Activated T-cell treated with anti-CD3 and anti-CD28 coated beads, Interleukin-2, amount 50 U/mL, for 1 hour (primary cell): ENCODE data around the gene PCDHGB3.

Source experiments
- DNase-seq: peaks from one replicate; pipeline ENCODE4 v3.0.0-alpha.2; 2020

PCDHGB3 gene

GRCh38 chr5:141421489-141421855 is 51.4 kb downstream of the PCDHGB3 start:
- no peak for DNase-seq
